HepG2 (cell line): ENCODE results near the gene RPS25. TPM values are rescaled to one million over a fixed set of nuclear protein-coding genes. Genes with fewer than 3 reads are reported as not detected.

Experiments used
- ATM ChIP-seq: fragments of 450-650 bp; IDR thresholded peaks from 2 replicates; pipeline ENCODE4 v1.7.1; 2017; ENCODE audit warnings: mild to moderate bottlenecking, borderline replicate concordance
- DNMT1 ChIP-seq: sonication (generic); formaldehyde crosslinking; IDR thresholded peaks from 2 replicates; pipeline ENCODE4 v1.5.1; 2020; ENCODE audit warnings: mild to moderate bottlenecking, missing genetic modification reagents
- FOSL2 ChIP-seq: sonication (generic); formaldehyde crosslinking; IDR thresholded peaks from 2 replicates; pipeline ENCODE4 v1.4.0; 2020; ENCODE audit warnings: missing genetic modification reagents
- GATAD1 ChIP-seq: IDR thresholded peaks from 2 replicates; pipeline ENCODE4 v1.6.1; 2016; ENCODE audit warnings: missing genetic modification reagents, missing compliant biosample characterization
- HNF1B ChIP-seq: sonication (generic); formaldehyde crosslinking; IDR thresholded peaks from 2 replicates; pipeline ENCODE4 v1.5.1; 2020; ENCODE audit warnings: mild to moderate bottlenecking, moderate library complexity, missing genetic modification reagents
- NFYC ChIP-seq: IDR thresholded peaks from 2 replicates; pipeline ENCODE4 v1.6.1; 2016; ENCODE audit warnings: missing genetic modification reagents, missing compliant biosample characterization
- TFDP2 ChIP-seq: sonication (generic); formaldehyde crosslinking; IDR thresholded peaks from 2 replicates; pipeline ENCODE4 v1.4.0; 2020; ENCODE audit warnings: missing genetic modification reagents
- UBTF ChIP-seq: sonication (generic); formaldehyde crosslinking; IDR thresholded peaks from 2 replicates; pipeline ENCODE4 v1.4.0; 2020; ENCODE audit warnings: mild to moderate bottlenecking, missing genetic modification reagents
- USF2 ChIP-seq, 2 experiments: sonication (generic) in 1 of 2; formaldehyde crosslinking in 1 of 2; IDR thresholded peaks; 2 replicates each; pipeline versions ENCODE4 v1.5.1 to v1.6.1; 2011 to 2020; ENCODE audit warnings: borderline replicate concordance in 1 of 2, low read depth in 1 of 2, low read length in 1 of 2, mild to moderate bottlenecking in 1 of 2, missing genetic modification reagents in 1 of 2, moderate library complexity in 1 of 2
- ZBTB14 ChIP-seq: sonication (generic); formaldehyde crosslinking; IDR thresholded peaks from 2 replicates; pipeline ENCODE4 v1.4.0; 2020; ENCODE audit warnings: missing genetic modification reagents
- ZNF580 ChIP-seq: IDR thresholded peaks from 2 replicates; pipeline ENCODE4 v1.6.1; 2016; ENCODE audit warnings: low read depth, borderline replicate concordance
- polyA plus RNA-seq, 8 experiments: library from polyadenylated mRNA; depleted of rRNA in 3 of 8; stranded (reverse) in 7 of 8; unstranded in 1 of 8; fragments of >200 nt; fragmentation: Illumina TruSeq in 4 of 8; extraction: Trizol in 4 of 8; gene quantifications; 2 replicates each; pipeline versions ENCODE4 v1.2.1 to v1.2.3, GENCODE V29; 2011 to 2016; ENCODE audit warnings: low read depth in 4 of 8, missing spikeins in 1 of 8, mixed read lengths in 1 of 8; ENCODE audit not compliant: insufficient read depth in 1 of 8
- total RNA-seq, 5 experiments: library from RNA; depleted of rRNA; stranded (reverse); fragments of >200 nt; fragmentation: Illumina TruSeq; extraction: Trizol; gene quantifications; 2 replicates each; pipeline ENCODE4 v1.2.3, GENCODE V29; 2016; ENCODE audit warnings: low read depth in 1 of 5

Gene RPS25
- total and polyA plus RNA-seq, 2 of the 13 experiments (the other 11 are each of a cell fraction or from before 2014, with no cell fraction given): 839 to 1,415 TPM

- peak; percentile 77 for TF ChIP-seq UBTF (CRISPR knock-in tag)
- peak; percentile 76 for TF ChIP-seq GATAD1
- no peak for TF ChIP-seq ATM
- TF ChIP-seq FOSL2: peak; percentile 73
- TF ChIP-seq ZNF580 (CRISPR knock-in tag): peak; percentile 95
- TF ChIP-seq ZBTB14: no peak; the same call in 1 of the 2 replicates
- TF ChIP-seq NFYC (CRISPR knock-in tag): peak; percentile 70
- no peak for TF ChIP-seq USF2 (IDR thresholded peaks at IDR 0.05; ENCODE audit: low read depth, low read length)
- 0 out of 2 replicates have a peak, but pooled peaks have one; percentile 58 for TF ChIP-seq USF2 (CRISPR knock-in tag; IDR thresholded peaks at IDR 0.05; ENCODE audit: borderline replicate concordance)
- TF ChIP-seq DNMT1 (CRISPR knock-in tag): peak; percentile 54; the same call in 1 of the 2 replicates
- peak; percentile 97 for TF ChIP-seq TFDP2 (CRISPR knock-in tag)
- TF ChIP-seq HNF1B (CRISPR knock-in tag): no peak; the same call in 1 of the 2 replicates
These were observed 12.3 kb upstream of the RPS25 start, which contains the start of gene SLC37A4 (continued) for GRCh38 chr11:119030329-119031047.
